GM21737 (cell line): ENCODE data around the gene NCOA1.
"Not testable (repeated sequence)": the region's sequence is repeated elsewhere in the genome, so short reads cannot be mapped to it uniquely, and the experiment has no call there.

Source experiments
- ATAC-seq: cut with Tn5 transposase; IDR thresholded peaks from one replicate; pipeline ENCODE4 v1.9.1; 2021; ENCODE audit warnings: mild to moderate bottlenecking, moderate library complexity; ENCODE audit not compliant: unreplicated experiment

The NCOA1 gene

DNA sequence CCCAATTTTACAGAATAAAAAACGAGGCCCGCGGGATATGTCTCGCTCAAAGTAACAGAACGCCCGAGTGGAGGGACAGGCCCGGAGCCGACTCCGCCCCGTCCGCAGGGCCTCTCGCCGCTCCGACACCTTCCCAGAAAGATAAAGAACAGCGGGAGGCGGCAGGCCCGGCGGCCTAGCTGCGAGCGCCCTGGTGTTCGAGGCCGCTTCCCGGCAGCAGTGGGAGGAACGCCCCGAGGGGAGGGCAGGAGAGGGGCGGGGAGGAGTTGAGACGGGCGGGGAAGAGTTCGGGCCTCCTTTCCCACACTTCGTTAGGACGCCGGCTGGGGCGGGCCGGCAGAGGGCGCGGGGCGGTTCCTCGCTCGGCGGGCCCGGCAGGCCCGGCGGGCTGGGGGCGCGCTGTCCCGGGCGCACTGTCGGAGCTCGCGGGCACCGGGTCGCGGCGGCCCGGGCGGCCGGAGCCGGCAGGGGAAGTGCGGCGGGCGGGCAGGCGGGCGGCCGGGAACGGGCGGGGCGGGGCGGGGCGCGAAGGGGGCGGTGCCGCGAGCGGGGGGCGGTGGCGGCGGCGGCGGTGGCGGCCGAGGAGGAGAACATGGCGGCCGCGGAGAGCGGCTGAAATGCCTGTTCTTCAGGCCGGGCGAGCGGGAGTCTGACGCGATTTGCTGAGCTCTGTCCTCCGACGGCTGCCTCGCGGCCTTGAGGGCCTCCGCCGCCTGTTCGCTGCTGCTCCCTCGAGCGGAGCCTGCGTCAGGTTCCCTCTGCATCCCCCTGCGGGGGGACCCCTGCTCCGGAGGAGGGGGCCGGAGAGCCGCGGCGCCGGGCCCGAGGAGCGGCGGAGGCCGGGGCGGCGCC is at the start of gene NCOA1:
Gene NCOA1 (plus strand): TSS at position 565 of the 852 bp plus-strand sequence. CDS start 167,424 bp downstream, outside the sequence.
- ATAC-seq: peak; percentile 67

DNA sequence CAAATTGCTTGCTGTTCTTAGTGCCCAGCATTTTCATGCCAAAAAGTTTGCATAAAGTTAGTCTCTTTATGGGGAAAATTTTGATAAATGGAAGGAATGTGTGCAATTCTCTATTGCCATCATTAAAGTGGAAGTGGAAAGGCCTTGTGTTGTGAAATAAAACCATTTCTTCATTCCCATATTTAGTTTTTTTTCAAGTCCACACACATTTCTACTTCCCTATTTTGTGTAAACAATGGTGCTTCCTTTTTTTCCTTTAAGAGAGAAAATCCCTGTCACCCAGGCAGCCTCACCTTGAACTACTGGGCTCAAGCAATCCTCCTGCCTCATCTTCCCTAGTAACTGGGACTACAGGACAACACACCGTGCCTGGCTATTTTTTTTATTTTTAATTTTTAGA is 42.3 kb upstream of the NCOA1 start:
- ATAC-seq: no peak

DNA sequence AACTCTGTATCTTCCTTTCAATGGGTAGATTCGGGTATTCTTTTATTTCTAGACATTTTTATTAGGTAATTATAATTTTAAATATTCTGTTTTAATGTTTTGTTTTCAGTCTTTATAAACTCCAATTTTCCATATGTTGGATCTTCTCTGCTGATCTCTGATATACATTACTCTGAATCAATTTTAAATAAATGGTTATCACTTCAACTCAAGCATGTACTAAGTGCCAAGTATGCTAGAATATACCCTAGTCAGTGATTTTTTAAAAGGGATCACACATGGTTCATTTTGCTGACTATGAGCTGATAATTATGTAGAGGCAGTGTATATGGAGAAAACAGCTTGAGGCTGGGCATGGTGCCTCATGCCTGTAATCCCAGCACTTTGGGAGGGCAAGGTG is 41.7 kb upstream of the NCOA1 start:
- no peak for ATAC-seq

DNA sequence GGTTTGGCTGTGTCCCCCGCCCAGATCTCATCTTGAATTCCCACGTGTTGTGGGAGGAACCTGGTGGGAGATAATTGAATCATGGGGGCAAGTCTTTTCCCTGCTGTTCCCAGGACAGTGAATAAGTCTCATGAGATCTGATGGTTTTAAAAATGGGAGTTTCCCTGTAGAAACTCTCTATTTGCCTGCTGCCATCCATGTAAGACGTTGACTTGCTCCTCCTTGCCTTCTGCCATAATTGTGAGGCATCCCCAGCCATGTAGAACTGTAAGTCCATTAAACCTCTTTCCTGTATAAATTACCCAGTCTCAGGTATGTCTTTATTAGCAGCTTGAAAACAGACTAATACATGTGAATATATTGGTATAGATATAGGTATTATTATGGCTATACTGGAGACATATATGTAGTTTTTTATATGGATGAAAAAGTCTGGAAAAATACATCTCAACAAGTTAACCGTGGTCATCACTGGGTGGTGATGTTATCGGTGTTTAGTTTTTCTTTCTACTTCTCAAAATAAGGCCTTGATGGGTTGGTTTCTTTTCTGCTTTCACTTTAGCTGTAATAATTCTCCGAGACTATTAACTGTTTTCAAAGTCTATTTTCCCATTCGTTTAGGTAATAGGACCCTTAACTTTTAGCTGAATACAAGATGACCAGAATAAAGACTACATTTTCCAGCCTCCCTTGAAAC is 39.1 kb upstream of the NCOA1 start:
- no peak for ATAC-seq

DNA sequence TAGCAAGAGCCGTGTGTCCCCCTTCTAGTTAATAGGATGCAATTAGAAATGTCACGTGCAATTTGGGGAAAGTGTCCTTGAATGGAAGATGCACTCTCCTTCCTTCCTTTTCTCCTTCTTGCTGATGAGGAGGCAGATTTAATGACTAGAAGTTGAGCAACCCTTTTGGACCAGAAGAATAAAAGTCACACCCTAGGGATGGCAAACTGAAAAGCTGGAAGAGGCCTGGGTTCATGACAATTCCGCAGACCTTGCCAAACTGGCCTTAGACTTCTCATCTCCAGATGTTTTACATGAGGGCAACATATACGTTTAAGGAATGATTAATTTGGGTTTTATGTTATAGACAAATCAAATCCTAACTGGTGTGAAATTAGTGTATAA is 38.6 kb upstream of the NCOA1 start:
- ATAC-seq: no peak

DNA sequence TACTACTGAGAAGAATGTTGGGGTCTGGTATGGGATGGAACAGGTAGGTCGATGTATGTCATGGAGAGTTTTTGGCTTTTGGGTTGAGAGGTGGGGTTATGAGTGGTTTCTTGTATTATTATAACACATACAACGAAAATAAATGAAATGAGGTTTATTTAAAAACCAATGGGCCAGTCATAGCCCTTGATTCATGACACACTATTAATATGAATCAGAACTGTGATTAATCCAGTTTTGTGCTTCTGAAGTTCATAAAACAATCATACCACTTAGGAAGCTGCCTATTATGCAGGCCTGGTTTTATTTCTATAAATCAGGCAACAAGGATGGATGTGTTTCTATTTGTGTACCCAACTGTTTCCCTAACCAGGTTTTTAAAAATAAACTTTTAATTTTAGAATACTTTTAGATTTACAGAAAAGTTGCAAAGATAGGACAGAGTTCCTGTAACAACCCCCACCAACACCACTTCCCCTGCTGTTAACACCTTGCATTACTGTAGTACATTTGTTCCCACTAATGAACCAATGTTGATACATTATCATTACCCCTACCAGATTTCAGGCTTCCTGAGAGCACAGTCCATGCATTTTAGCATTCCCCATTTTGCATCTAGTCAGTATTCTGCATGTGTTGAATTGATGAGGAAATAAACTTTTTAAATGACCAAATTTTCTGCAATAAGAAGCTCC is 37.5 kb upstream of the NCOA1 start:
- ATAC-seq: no peak

DNA sequence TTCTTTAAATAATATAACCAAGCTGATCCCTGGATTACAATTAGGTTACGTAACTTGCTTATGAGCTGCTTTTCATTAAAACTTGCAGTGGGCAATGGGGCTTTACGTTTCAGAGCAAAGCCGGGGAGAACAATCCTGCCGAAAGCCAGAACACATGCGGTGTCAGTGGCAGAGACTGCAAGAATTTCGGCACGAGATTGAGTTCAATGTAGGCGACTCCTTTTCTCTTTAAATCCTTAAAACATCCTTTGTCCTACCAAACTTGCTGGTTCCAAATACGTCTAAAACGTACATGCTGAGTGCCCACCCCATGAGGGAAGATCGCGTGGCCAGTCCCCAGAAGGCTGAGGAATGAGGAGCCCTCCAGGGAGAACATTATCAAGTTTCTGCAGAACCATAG is 36.8 kb upstream of the NCOA1 start:
- no peak for ATAC-seq

DNA sequence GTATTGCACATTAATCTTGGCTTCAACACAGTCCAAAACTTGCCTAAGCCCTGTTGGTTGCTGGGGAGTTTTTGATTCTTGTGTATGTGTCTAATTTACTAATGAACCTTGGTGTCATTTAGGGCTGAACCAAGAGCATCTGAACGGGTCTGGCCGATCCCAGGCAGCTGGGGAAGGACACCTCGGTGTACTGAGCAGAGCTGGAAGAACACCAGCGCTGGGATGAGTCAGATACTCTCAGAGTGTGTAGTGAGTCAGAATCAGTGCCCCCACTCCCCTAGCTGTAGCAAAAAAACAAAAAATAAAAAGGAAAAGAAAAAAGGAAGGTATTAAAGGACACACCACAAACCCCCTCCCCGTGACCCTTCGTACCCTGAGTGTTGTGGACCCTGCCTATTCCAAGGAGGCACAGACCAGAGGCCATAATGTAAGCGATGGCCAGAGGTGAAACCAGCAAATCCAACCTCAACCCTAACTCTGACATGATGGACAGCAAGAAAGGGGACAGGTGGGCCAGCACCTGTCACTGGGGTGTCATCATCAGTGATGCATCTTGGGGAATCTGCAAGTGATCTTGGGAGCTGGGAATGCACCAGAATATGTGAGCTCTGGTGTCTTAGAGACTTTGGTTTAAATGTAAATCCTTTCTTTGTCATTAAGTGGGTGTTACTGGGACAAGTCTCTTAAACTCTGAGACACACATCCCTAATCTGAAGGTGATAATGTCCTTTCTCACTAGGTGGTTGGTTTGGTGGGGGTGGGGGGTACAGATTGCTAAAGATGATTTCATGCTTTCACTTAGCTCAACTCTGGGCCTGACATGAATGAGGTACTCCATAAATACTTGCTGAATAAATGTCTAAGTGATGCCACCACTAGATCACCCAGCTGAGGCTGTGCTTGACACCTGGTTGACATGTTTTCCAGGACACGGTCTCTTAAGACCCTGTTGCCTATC is 34.2 kb upstream of the NCOA1 start:
- ATAC-seq: no peak

DNA sequence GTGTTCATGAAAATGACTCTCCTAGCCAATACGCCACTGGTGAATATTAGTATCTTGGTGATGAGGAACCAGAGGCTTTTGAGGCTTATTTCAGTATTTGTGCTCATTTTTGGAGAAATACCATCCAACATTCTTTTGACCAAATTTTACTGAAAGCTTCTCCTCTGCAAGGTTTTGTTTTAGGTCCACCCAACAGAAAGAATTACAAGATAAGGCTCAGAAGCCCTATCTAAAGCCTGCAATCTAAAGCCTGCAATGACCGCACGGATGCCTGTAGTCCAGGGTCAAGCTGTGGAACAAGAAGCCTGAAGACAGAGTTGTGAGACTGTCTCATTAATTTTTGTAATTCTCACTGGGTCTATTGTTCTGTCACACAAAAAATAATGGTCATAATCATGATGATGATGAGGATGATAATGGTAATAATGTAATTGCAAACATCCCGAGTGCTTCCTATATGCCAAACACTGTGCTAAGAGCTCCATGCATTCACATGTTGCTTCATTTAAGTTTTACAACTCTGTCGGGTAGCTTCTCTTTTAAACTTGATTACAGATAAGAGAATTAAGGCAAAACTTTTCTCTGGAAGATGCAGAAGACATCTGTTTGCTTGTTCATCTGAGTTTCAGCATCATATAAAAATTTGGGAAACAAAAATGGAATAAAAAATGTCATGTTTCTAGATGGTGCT is 33.2 kb upstream of the NCOA1 start:
- no peak for ATAC-seq

DNA sequence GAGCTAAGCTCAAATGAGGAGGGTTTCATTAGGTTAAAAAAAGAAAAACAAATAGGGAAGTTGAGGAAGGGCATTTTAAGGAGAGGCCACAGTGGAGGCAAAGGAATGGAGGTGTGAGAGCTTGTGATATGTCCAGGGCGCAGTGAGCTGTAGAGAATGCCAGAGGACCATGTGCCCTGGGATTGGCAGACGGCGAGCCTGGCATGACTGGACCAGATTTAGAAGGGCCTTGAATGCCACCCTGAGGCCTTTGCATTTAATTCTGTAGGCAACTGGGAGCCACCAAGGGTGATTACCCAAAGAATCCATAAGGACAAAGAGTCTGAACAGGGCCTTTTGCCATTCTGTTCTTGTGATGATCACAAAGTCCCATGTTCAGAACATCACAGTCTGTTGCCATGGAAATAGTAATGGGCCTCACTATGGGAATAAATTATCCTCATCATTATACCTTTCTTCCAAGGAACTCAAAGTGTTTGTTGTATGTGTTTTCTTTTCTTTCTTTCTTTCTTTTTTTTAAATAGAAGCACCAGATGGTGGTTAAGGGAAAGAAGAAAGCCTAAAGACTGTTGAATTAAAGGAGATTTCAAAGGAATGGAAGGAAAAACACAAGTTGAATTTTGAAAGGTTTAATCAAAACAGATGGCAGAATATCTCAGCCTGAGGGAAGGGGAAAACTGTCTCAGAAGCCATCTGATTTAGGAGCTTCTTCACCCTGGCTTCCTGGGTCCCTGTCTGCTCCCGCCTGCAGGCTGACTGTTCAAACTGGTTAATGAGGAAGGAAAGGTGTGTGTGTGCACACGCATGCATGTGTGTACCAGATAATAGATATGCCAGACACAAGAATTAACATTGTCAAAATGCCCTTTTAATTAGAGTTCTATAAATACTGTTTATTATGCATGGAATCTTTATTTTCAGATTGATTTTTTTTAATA is 31.6 kb upstream of the NCOA1 start:
- no peak for ATAC-seq

DNA sequence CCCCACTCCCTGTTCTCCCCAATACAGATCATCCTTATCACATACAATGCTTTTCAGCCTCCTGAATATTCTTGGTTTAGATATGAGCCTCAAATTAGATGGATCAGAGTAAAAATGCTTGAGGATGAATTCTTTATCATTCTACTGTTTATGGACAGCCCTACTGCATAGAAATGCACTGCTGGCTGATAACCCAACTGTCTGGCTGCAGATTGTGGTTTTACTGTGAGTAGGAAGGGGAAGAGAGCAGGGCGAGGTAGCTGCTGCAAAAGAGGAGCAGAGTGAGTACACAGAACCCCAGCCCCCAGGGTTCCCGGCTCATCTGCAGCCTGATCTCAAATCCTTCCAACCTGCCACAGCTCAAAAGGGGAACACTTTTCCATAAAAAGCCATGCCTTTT is 29.4 kb upstream of the NCOA1 start:
- no peak for ATAC-seq

DNA sequence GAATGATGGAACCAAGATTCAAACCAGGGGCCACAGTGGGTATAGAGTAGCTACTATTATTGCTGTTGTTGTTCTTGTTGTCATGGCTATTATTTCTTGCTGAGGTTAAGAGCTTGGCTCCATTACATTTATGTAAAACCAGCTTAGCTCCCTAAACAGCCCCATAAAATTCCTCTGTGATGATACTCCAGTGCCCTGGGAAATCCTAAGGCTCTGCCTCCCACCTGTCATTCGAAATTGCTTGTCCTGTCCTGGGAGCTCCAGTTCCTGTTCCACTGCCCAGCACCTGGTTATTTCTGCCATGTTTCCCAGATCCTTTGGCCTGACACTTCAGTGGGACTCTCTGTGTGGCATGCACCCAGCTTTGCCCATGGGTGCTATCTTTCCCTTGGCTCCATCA is 27.8 kb upstream of the NCOA1 start:
- no peak for ATAC-seq

DNA sequence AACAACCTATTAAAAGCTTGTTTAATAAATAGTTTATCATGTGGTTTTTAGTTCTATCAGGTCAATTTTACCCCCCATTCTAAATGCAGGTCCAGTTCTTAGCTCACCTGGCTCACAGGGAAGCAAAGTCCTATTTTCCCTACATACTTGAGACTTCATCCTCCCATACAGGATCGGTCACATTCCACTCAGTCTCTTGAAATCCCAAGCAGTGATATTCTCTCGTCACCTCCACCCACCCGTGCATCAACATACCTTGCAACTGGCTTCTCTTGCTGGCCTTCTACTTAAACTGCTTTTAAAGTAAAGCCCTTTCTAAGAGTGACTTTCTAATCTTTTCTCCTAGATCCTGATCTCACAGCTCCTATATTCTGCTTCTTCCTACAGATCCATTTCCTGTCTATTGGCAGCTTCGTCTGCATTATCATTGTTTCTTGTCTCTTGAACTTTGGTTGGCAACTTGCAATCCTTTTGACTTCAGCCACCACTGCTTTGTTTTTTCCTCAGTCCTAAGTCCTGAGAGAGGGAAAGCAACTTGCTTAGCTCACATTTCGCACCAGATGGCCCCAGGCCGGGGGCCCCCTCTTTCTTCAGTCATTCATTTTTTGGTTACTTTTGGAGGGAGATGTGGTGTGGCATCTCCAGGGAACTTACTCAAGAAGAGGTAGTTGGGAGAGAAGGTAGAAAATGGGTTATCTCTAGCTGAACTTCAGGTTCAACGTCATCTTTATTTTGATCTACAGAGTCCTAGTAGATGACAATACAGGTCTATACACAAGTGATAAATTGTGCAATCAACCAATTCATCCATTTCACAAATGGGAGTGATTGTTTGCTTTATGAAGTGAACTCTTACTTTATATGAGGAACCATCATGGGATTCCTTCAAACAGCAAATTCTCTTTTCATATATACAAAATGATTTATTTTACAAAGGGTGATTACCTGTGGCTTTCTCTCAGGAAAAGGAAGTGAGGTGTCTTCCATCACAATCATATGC is 23.9 kb upstream of the NCOA1 start:
- ATAC-seq: no peak

DNA sequence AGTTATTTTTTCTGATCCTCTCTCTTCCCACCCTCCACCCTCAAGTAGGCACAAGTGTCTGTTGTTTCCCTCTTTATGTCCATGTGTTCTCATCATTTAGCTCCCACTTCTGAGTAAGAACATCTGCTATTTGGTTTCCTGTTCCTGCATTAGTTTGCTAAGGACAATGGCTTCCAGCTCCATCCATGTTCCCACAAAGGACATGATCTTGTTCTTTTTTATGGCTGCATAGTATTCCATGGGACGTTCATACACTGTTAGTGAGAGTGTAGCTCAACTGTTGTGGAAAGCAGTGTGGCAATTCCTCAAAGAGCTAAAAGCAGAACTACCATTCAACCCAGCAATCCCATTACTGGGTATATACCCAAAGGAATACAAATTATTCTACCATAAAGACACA is 22.6 kb upstream of the NCOA1 start:
- ATAC-seq: not testable (repeated sequence)

DNA sequence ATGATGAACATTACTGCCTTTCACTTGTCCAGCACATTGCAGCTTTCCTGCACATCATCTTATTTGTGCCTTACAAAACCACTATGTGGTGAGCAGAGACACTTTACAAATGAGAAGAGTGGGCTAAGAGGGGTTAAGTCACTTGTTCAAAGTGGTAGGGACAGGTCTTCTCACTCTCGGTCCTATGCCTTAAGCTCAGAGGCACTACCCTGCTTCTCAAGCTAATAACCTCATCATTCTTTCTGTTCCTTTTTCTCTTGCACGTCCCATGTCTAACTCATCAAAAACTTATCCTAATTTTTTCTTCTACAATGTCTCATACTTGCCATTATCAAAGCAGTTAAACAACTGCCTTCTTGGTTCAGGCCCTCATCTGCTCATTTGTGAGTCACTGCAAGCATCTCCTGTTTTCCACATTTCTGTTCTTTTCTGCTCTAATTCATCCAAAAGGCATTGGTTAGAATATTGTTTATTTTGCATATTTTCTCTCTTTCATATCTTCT is 21.9 kb upstream of the NCOA1 start:
- no peak for ATAC-seq

DNA sequence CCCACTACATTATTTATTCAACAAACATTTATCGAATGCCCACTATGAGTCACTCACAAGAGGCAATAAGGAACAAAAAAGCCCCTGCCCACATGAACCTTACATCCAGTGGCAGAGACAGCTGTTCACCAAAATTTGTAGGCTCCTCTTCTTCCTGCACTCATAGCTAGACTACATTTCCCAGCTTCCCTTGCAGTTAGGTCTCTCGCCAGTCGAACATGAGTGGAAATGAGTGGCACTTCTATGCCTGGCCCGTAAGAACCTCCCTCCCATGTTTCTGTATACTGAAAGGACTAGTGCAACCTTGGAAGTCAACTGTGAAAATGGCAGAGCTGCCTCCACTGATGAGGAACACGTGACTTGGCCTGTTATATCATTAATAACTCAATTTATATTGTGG is 19.4 kb upstream of the NCOA1 start:
- ATAC-seq: no peak

DNA sequence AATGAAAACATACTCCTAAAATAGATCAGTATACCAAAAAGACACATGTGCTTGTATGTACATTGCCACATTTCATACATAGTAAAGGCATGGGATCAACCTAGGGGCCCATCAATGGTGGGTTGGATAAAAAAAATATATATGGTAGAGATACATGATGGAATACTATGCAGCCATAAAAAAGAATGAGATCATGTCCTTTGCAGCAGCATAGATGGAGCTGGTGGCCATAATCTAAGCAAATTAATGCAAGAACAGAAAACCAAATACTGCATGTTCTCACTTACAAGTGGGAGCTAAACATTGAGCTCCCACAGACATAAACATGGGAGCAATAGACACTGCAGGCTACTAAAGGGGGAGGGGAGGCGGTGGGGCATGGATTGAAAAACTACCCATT is 18.6 kb upstream of the NCOA1 start:
- ATAC-seq: no peak

DNA sequence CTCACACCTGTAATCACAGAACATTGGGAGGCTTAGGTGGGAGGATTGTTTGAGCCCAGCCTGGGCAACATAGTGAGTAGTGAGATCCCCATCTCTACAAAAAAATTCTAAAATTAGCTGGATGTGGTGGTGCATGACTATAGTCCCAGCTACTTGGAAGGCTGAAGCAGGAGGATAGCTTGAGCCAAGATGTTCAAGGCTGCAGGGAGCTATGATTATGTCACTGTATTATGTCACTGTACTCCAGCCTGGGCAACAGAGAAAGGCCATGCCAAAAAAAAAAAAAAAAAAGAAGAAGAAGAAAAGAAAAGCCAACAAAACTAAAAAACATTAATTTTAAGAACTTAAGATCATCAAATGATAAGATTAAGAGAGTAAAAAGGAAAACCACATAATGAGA is 17.4 kb upstream of the NCOA1 start:
- ATAC-seq: no peak
